Prostate gland (tissue), 2 donors: Measurements from ENCODE around the gene LRRC4C. TPM values are rescaled to one million over a fixed set of nuclear protein-coding genes. Genes with fewer than 3 reads are reported as not detected.

ENCODE experiments used
- DNase-seq: peaks from one replicate; pipeline ENCODE4 v3.0.0-alpha.2; 2019; ENCODE audit warnings: low spot score
- H3K27ac ChIP-seq, 2 donors: fragments of 200-600 bp; sonication (generic); 2 replicates each; pipeline ENCODE4 v1.5.1; 2017 to 2019
- H3K27me3 ChIP-seq: fragments of 200-600 bp; sonication (generic); replicated peaks from 2 replicates; pipeline ENCODE4 v1.5.1; 2019; ENCODE audit not compliant: insufficient read depth
- H3K36me3 ChIP-seq, 2 donors: fragments of 200-600 bp; sonication (generic); 1 replicate in 1 of 2; 2 replicates in 1 of 2; pipeline versions ENCODE4 v1.5.1 to v1.8.1; 2017 to 2019
- H3K4me1 ChIP-seq: fragments of 200-600 bp; sonication (generic); replicated peaks from 2 replicates; pipeline ENCODE4 v1.5.1; 2019
- H3K4me3 ChIP-seq, 2 donors: fragments of 200-600 bp; sonication (generic); 2 replicates each; pipeline ENCODE4 v1.5.1; 2017 to 2019
- H3K9me3 ChIP-seq: fragments of 200-600 bp; sonication (generic); 2 replicates; pipeline ENCODE4 v1.5.1; 2017
- CTCF ChIP-seq, 4 experiments: fragments of 200-600 bp in 2 of 4; fragments of 450-650 bp in 2 of 4; sonication (generic) in 2 of 4; IDR thresholded peaks; 1 replicate in 3 of 4; 2 replicates in 1 of 4; pipeline ENCODE4 v1.5.1; 2016 to 2019; ENCODE audit warnings: antibody characterized with exemption in 4 of 4, mild to moderate bottlenecking in 2 of 4, moderate library complexity in 2 of 4
- POLR2A ChIP-seq: fragments of 450-650 bp; IDR thresholded peaks from one replicate; pipeline ENCODE4 v1.6.1; 2016; ENCODE audit warnings: antibody characterized with exemption, mild to moderate bottlenecking
- POLR2AphosphoS5 ChIP-seq: sonication (generic); formaldehyde crosslinking; IDR thresholded peaks from one replicate; pipeline ENCODE4 v1.6.1; 2017; ENCODE audit warnings: antibody characterized with exemption
- WGBS: methylation state at CpG from one replicate; pipeline ENCODE4 v1.1.5; 2018; 5-methylcytosine and 5-hydroxymethylcytosine counted together
- intact Hi-C: fragments of 100-400 bp; cut with DNase I; formaldehyde crosslinking; loops from one replicate; pipeline ENCODE4 v1.14.2; 2022
- total RNA-seq, 2 donors: library from RNA; depleted of rRNA; stranded (reverse); fragments of >200 nt; gene quantifications; one replicate each; pipeline ENCODE4 v1.1.0, GENCODE V29; 2016

The LRRC4C gene
- total RNA-seq, 2 donors from 2014 or later, result 0.28 TPM; not detected in 1

- Histone ChIP-seq H3K4me3 (no peak overlapping the region), H3K27me3 (no peaks in the 10 kb centered on the region), H3K27ac (no peak overlapping the region), H3K36me3 (no peaks in the 10 kb centered on the region), H3K4me1 (no peaks in the 10 kb centered on the region), H3K9me3 (no peaks in the 10 kb centered on the region)
- intact Hi-C loops, result no loop called here
- DNase-seq, result no peak
- TF ChIP-seq POLR2AphosphoS5, result no peak
- no peak for TF ChIP-seq POLR2A
Measured at GRCh38 chr11:40316171-40316570, 1143.3 kb downstream of the LRRC4C start.

- Histone ChIP-seq H3K27me3 (no peaks in the 10 kb centered on the region), H3K4me1 (no peaks in the 10 kb centered on the region), H3K27ac (no peak overlapping the region), H3K36me3 (no peaks in the 10 kb centered on the region), H3K4me3 (no peak overlapping the region), H3K9me3 (no peaks in the 10 kb centered on the region)
- no peak for DNase-seq
- WGBS, result 74% methylated on average over 1 of the region's 1 CpG
- intact Hi-C loops, result no loop called here
- TF ChIP-seq POLR2A (no peak), CTCF (IDR thresholded peaks at IDR 0.05) (no peak), POLR2AphosphoS5 (no peak)
Measured at GRCh38 chr11:40315122-40315521, 1144.3 kb downstream of the LRRC4C start.

GRCh38 chr11:40314327-40314726 is 1145.1 kb downstream of the LRRC4C start:
- H3K27ac ChIP-seq, result no peak overlapping the region
- no peak overlapping the region for H3K4me3 ChIP-seq
- DNase-seq, result no peak
- no peaks in the 10 kb centered on the region for H3K4me1 ChIP-seq
- intact Hi-C loops, result no loop called here
- 44% methylated on average over 2 of the region's 2 CpGs for WGBS
- no peaks in the 10 kb centered on the region for H3K36me3 ChIP-seq
- TF ChIP-seq POLR2AphosphoS5, result no peak
- TF ChIP-seq CTCF (IDR thresholded peaks at IDR 0.05), result no peak
- no peak for TF ChIP-seq POLR2A
- no peaks in the 10 kb centered on the region for H3K27me3 ChIP-seq
- H3K9me3 ChIP-seq, result no peaks in the 10 kb centered on the region

GRCh38 chr11:40306938-40307548 is 1152.4 kb downstream of the LRRC4C start:
- TF ChIP-seq CTCF (IDR thresholded peaks at IDR 0.05) (peak in 1 of 4 experiments; percentile 21), POLR2AphosphoS5 (no peak), POLR2A (no peak)
- no peak for DNase-seq
- Histone ChIP-seq H3K4me1 (no peaks in the 10 kb centered on the region), H3K36me3 (no peaks in the 10 kb centered on the region), H3K27ac (no peak overlapping the region), H3K4me3 (no peak overlapping the region), H3K9me3 (no peaks in the 10 kb centered on the region), H3K27me3 (no peaks in the 10 kb centered on the region)
- intact Hi-C loops, result no loop called here
- 17% methylated on average over 1 of the region's 1 CpG for WGBS

- WGBS, result 57% methylated on average over 4 of the region's 4 CpGs
- no peaks in the 10 kb centered on the region for H3K36me3 ChIP-seq
- H3K4me1 ChIP-seq, result no peaks in the 10 kb centered on the region
- DNase-seq, result no peak
- H3K27me3 ChIP-seq, result no peaks in the 10 kb centered on the region
- TF ChIP-seq POLR2A, result no peak
- no peak for TF ChIP-seq POLR2AphosphoS5
- no peak for TF ChIP-seq CTCF (IDR thresholded peaks at IDR 0.05)
- intact Hi-C loops, result no loop called here
- no peaks in the 10 kb centered on the region for H3K9me3 ChIP-seq
- no peak overlapping the region for H3K27ac ChIP-seq
- no peak overlapping the region for H3K4me3 ChIP-seq
Measured at GRCh38 chr11:40302669-40303068, 1156.8 kb downstream of the LRRC4C start.
